NCI-H2107 (cell line): ENCODE data around the gene WDR18.

Source experiments
- DNase-seq: peaks from one replicate; lab custom pipeline; 2025; lab: John Stamatoyannopoulos, UW

Gene WDR18

DNA sequence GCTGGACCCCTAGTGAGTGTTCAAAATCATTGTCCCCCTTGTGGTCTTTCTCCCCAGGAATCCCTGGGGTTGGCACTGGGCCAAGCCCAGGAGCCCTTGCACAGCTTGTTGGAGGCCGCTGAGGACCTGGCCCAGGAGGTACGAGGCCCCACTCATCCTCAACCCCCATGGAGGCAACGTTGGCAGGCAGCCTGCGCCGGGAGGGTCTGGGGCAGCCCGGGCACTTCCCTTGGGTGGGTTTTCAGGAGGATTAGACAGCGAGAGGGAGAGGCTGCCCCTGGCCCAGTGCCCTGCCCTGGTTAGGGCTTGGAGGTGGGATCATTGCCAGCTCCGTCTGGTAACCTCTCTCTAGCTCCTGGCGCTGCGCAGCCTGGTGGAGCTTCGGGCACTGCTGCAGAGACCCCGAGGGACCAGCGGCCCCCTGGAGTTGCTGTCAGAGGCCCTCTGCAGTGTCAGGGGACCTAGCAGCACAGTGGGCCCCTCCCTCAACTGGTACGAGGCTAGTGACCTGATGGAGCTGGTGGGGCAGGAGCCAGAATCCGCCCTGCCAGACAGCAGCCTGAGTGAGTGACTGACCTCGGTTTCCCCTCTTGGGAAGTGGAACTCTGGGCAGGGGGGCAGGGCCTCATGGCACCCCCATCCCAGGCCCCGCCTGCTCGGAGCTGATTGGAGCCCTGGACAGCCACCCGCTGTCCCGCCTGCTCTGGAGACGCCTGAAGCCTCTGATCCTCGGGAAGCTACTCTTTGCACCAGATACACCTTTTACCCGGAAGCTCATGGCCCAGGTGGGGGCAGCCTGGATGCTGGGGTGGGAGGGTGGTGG is 58.8 kb downstream of the WDR18 start:
- no peak for DNase-seq
